SJCRH30 (cell line): ENCODE results near the gene LRRC71. TPM values are rescaled to one million over a fixed set of nuclear protein-coding genes. Genes with fewer than 3 reads are reported as not detected.

Experiments used
- DNase-seq, 2 experiments: peaks; one replicate each; pipeline ENCODE4 v3.0.0-alpha.2; 2015 to 2020
- H3K27ac ChIP-seq: fragments of 250-450 bp; sonication (Bioruptor Pico); 2 replicates; pipeline ENCODE4 v1.5.1; 2020; ENCODE audit warnings: mild to moderate bottlenecking, moderate library complexity
- H3K27me3 ChIP-seq: fragments of 250-450 bp; sonication (Bioruptor Pico); 2 replicates; pipeline ENCODE4 v1.5.1; 2020; ENCODE audit warnings: mild to moderate bottlenecking, moderate library complexity
- H3K36me3 ChIP-seq: fragments of 250-450 bp; sonication (Bioruptor Pico); 2 replicates; pipeline ENCODE4 v1.5.1; 2020; ENCODE audit warnings: mild to moderate bottlenecking, moderate library complexity
- H3K4me1 ChIP-seq: fragments of 250-450 bp; sonication (Bioruptor Pico); 2 replicates; pipeline ENCODE4 v1.5.1; 2020; ENCODE audit warnings: mild to moderate bottlenecking, moderate library complexity
- H3K4me3 ChIP-seq: fragments of 250-450 bp; sonication (Bioruptor Pico); 2 replicates; pipeline ENCODE4 v1.5.1; 2020; ENCODE audit warnings: mild to moderate bottlenecking, moderate library complexity
- H3K9me3 ChIP-seq: fragments of 250-450 bp; sonication (Bioruptor Pico); replicated peaks from 2 replicates; pipeline ENCODE4 v1.5.1; 2020; ENCODE audit warnings: mild to moderate bottlenecking, moderate library complexity
- total RNA-seq: library from RNA; depleted of rRNA; stranded (reverse); fragments of >200 nt; shearing (Covaris generic); gene quantifications from 2 replicates; pipeline ENCODE4 v1.2.3, GENCODE V29; 2014

LRRC71 gene
- total RNA-seq, 1 experiment from 2014 or later, result not detected

DNA sequence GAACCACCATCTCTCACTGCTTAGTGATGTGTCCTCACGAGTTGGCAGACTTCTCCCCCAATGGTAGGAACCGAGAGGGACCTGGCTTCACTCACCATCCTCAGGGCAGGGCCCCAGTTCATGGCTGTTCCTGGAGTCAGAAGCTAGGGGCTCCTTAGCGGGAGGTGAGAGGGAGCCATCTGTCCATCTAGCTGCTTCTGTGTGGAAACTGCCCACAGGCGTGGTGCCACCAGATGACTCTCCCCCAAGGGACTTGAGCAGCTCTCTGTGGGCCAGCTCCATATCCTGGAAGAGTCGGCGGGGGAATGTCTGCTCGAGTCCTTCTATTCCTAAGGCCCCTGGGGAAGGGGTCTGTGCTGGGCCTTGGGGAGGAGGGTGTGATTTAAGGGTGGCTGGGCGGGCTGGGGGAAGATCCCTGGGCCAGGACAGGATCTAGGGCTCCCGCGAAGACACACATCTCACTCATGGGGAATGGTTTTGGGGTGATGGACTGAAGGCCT is 16.3 kb downstream of the LRRC71 start:
- Histone ChIP-seq H3K36me3 (no peaks in the 10 kb centered on the region; the same call in 1 of the 2 replicates), H3K4me3 (no peak overlapping the region), H3K9me3 (no peaks in the 10 kb centered on the region), H3K4me1 (no peaks in the 10 kb centered on the region), H3K27me3 (no peaks in the 10 kb centered on the region), H3K27ac (no peak overlapping the region)
- DNase-seq, result no peak

DNA sequence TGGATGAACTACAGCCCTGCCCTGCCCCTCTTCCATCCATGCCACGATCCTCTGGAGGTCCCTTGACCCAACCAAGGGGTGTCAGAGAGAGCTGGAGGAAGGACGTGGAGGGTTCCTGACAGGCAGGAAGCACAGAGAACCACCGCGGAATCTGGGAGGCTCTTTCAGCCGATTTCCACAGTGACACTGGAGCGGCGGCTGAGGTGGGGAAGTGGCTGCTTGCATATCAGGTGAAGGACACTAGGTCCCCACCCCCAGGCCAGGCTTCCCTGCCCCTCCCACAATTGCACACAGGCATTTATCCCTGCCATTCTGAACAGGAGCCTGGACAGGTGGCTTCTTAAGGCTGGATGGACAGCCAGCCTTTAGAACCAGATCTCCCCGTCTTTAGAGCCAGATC is 17.5 kb downstream of the LRRC71 start:
- no peaks in the 10 kb centered on the region for H3K27me3 ChIP-seq
- H3K27ac ChIP-seq, result no peak overlapping the region
- H3K4me3 ChIP-seq, result no peak overlapping the region
- DNase-seq, result no peak
- H3K36me3 ChIP-seq, result no peaks in the 10 kb centered on the region; the same call in 1 of the 2 replicates
- no peaks in the 10 kb centered on the region for H3K9me3 ChIP-seq
- no peaks in the 10 kb centered on the region for H3K4me1 ChIP-seq

DNA sequence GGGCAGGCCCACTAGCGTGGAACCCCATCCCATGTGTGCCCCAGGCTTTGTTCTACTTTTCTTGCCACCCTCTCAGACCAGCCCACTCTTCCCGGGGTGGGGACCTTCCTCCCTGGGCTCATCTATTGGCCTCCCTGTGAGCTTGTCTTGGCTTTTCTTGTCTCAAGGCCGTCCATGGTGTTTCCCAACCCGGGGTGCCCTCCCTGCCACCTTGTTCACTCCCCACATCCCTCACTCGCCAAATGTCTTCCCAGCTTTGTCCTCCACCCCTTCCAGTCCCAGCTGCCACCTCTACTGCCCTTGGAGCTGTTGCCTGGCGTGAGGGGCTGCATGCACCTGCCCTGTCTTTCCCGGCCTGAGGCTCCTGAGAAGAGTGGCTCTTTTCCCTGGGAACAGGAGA is 18.4 kb downstream of the LRRC71 start:
- H3K27ac ChIP-seq, result no peak overlapping the region
- DNase-seq, result no peak
- no peaks in the 10 kb centered on the region for H3K9me3 ChIP-seq
- no peaks in the 10 kb centered on the region; the same call in 1 of the 2 replicates for H3K36me3 ChIP-seq
- H3K4me1 ChIP-seq, result no peaks in the 10 kb centered on the region
- H3K4me3 ChIP-seq, result no peak overlapping the region
- H3K27me3 ChIP-seq, result no peaks in the 10 kb centered on the region

DNA sequence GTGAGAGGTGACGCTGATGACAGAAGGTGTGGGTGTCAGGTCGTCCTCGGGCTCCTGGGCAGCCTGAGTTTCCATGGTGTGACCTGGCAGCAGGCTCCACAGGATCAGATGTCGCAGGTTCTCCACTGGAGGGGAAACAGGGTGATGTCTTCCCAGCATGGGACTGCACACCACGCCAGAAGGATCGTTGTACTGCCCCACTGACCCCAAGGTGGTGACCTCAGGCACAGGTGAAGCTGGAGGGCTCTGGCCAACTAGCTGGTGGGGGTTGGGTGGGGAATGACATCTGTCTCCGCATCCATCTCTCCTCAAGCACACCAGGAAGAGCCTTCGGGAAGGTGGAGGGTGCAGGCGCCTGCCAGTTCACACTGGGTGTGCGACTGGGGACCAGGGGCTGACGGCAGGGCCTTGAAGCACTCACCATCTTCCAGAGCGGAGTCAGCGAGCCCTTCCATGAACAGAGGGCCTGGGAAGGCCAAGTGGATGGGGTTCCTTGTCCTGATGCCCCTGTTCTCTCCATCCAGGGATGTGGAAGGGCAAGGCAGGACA is 19.4 kb downstream of the LRRC71 start:
- H3K36me3 ChIP-seq, result peaks cover 4% of the 10 kb centered on the region; the same call in 1 of the 2 replicates
- no peaks in the 10 kb centered on the region for H3K27me3 ChIP-seq
- no peak overlapping the region for H3K27ac ChIP-seq
- no peak overlapping the region for H3K4me3 ChIP-seq
- H3K4me1 ChIP-seq, result no peaks in the 10 kb centered on the region
- no peak for DNase-seq
- H3K9me3 ChIP-seq, result no peaks in the 10 kb centered on the region

DNA sequence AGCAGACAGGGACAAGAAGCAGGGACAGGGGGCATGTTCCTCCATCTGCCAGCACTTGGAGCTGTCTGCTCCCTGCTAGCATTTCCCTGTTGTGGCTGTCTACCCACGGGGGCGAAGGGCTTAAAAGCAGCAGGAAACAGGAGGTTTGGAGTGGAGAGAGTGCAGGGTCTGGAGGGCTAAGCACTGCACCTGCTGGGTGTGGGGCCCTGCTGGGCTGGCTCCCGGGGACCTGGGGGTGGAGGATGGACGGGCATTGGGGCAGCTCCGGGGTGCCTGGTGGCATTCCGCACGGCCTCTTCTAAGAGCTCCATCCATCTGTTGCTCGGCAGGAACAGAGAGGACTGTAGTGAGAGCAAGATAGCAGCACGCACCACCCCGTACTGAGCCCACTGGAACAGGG is 21.2 kb downstream of the LRRC71 start:
- no peaks in the 10 kb centered on the region for H3K9me3 ChIP-seq
- no peak for DNase-seq
- no peaks in the 10 kb centered on the region for H3K4me1 ChIP-seq
- no peaks in the 10 kb centered on the region for H3K27me3 ChIP-seq
- H3K36me3 ChIP-seq, result peaks cover 6% of the 10 kb centered on the region; the same call in 1 of the 2 replicates
- H3K27ac ChIP-seq, result no peak overlapping the region
- no peak overlapping the region for H3K4me3 ChIP-seq

DNA sequence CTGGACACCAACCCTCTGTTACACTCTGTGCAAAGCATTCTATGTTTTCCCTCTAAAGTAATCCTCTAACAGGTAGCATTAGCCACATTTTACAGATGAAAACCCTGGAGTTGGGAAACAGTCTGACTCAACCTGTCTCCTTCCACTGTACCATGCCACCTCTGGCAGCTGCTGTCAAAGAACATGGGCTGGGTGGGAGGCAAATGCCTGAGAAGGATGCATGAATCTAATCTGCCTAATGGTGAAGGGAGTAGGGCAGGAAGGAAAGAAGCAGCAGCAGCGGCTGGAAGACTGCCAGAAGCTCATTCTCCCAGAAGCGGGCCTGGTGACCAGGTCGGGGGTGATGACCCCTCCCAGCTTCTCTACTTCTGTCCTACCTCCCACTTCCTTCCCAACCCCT is 21.7 kb downstream of the LRRC71 start:
- H3K27ac ChIP-seq, result no peak overlapping the region
- no peaks in the 10 kb centered on the region for H3K27me3 ChIP-seq
- H3K36me3 ChIP-seq, result peaks cover 6% of the 10 kb centered on the region; the same call in 1 of the 2 replicates
- DNase-seq, result no peak
- H3K4me1 ChIP-seq, result no peaks in the 10 kb centered on the region
- no peak overlapping the region for H3K4me3 ChIP-seq
- H3K9me3 ChIP-seq, result no peaks in the 10 kb centered on the region

DNA sequence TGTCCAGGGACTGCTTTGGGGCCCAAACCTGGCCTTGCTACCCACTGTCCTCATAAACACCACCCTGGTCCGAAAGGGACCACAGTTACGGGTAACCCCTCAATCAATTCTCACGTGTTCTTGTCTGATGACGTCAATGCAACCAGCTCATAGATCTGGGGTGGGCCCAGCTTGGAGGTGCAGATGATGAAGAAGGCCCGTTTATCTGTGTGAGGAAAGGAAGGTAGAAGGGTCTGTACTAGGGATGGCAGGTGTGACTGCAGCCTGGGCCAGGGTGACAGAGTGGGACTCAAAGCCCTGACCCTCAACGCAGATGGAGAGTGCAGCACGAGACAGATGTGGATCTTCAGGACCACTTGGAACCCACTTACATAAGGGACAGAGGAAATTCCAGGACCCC is 22.1 kb downstream of the LRRC71 start:
- no peaks in the 10 kb centered on the region for H3K9me3 ChIP-seq
- H3K4me3 ChIP-seq, result no peak overlapping the region
- no peak overlapping the region for H3K27ac ChIP-seq
- H3K27me3 ChIP-seq, result no peaks in the 10 kb centered on the region
- H3K4me1 ChIP-seq, result no peaks in the 10 kb centered on the region
- DNase-seq, result no peak
- H3K36me3 ChIP-seq, result peaks cover 6% of the 10 kb centered on the region; the same call in 1 of the 2 replicates

DNA sequence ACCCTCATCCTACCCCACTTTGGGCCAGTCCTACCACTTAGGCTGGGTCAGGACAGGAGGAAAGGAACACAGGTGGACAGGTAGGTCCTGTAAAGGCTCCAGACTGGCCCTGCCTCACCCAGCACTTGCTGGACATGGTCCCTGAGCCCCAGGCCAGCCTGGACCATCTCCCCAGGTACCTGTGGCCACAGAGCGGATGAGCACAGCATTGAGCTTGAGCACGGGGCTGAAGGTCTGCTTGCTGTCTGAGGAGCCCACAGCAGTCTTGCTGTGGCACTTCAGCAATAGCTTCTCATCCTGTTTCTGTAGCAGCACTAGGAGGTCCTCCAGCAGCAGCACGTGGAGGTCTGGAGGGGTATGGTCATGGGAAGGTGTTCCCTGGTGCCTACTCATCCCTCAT is 23.3 kb downstream of the LRRC71 start:
- H3K36me3 ChIP-seq, result peaks cover 6% of the 10 kb centered on the region; the same call in 1 of the 2 replicates
- H3K4me3 ChIP-seq, result no peak overlapping the region
- DNase-seq, result no peak
- no peaks in the 10 kb centered on the region for H3K27me3 ChIP-seq
- H3K4me1 ChIP-seq, result no peaks in the 10 kb centered on the region
- H3K9me3 ChIP-seq, result no peaks in the 10 kb centered on the region
- H3K27ac ChIP-seq, result no peak overlapping the region

DNA sequence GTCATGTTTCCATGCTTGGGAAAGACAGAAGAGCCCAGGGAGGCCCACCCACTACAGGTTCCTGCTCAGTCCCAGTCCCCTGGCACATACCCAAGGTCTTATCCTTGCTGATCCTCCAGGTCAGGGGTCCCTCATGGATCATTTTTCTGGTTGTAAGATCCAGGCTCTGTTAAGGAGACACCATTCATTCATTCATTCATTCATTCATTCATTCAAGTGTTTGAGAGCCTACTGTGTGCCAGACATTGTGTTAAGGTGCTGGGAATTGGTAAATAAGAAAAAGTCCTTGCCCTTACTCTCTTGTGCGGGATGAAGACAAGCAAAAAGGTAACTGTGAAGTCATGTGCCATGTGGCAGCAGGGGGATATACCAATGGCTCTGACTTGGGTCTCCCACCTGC is 23.8 kb downstream of the LRRC71 start:
- Histone ChIP-seq H3K27me3 (no peaks in the 10 kb centered on the region), H3K36me3 (peaks cover 6% of the 10 kb centered on the region; the same call in 1 of the 2 replicates), H3K4me1 (no peaks in the 10 kb centered on the region), H3K27ac (no peak overlapping the region), H3K4me3 (no peak overlapping the region), H3K9me3 (no peaks in the 10 kb centered on the region)
- no peak for DNase-seq

DNA sequence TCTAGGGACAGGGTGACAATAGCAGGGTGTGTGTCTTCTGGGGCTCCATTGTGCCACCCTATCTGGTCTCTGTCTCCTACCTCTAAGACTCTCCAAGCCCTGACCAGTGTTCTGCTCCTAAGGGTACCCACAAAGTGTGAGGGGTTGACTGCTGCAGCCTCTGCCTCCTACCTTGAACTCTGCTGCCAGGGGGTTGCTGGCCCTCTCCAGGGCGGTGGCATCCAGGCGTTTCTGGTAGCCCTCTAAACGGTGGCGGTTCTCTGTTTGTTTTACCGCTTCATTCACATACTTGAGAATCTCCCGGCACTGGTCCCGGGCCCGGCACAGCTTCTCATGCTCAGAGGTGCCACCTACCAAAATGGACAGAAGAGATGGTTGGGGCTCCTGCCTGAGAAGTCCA is 24.4 kb downstream of the LRRC71 start:
- peaks cover 6% of the 10 kb centered on the region; the same call in 1 of the 2 replicates for H3K36me3 ChIP-seq

DNA sequence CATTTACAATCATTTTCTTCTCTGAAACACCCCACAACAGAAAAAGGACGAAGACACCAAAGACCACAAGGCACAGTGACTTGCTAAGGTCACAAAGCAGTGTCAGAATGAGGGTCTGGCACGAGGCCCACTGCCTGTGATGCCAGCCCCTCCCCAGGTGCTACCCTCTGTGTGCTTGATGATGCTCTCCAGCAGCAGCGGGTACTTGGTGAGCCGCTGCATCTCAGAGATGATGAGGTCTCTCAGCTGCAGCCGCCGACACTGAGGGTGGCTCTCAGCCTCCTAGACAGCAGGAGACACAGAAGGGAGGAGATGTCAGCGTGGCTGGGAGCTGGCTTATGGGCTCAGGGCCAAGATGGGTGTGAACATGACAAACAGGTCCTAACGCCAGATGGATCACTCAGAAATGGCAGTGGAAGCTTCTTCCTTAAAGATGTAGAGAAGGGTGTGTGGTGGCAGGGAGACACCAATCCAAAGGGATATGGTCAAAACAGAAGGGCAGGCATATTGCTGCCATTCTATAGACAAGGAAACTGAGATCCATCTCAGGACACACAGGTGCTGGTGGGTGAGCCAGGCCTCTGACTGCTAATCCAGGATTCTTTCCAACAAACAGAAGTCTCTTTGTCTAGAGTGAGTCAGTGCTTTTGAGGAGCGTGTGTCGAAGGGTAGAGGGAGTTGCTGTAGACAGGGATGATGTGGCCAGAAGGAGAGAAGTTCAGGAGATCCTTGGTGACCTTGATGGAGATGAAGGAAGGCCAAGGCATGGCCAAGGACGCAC is 25.6 kb downstream of the LRRC71 start:
- Histone ChIP-seq H3K27ac (no peak overlapping the region), H3K9me3 (no peaks in the 10 kb centered on the region), H3K36me3 (peaks cover 8% of the 10 kb centered on the region), H3K4me1 (no peaks in the 10 kb centered on the region), H3K27me3 (no peaks in the 10 kb centered on the region), H3K4me3 (no peak overlapping the region)
- DNase-seq, result no peak

More for the DNA sequence above, 24.4 kb downstream of the LRRC71 start:
- H3K9me3 ChIP-seq, result no peaks in the 10 kb centered on the region
- no peaks in the 10 kb centered on the region for H3K4me1 ChIP-seq
- no peaks in the 10 kb centered on the region for H3K27me3 ChIP-seq
- no peak overlapping the region for H3K27ac ChIP-seq
- no peak for DNase-seq
- H3K4me3 ChIP-seq, result no peak overlapping the region

DNA sequence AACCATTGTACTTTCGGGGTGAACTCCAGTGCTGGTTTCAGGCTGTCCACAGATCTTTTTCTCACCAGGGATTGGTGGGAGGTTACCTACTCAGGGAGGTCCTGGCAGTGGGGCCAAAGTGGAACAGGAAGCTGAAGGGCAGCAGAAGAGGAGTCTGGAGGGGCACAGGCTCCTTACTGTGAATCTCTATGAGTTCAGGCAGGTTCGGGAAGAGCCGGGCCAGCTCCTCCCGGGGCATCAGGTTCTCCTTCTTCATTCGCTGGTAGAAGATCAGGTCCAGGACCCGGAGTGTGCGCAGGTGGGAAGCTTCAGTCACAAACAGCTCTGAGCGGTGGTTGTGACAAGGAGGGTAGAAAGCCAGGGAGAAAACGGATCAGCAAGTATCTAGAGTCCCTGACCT is 26.7 kb downstream of the LRRC71 start:
- Histone ChIP-seq H3K9me3 (no peaks in the 10 kb centered on the region), H3K4me1 (no peaks in the 10 kb centered on the region), H3K27me3 (no peaks in the 10 kb centered on the region), H3K4me3 (no peak overlapping the region), H3K27ac (no peak overlapping the region), H3K36me3 (peaks cover 12% of the 10 kb centered on the region)
- DNase-seq, result no peak

DNA sequence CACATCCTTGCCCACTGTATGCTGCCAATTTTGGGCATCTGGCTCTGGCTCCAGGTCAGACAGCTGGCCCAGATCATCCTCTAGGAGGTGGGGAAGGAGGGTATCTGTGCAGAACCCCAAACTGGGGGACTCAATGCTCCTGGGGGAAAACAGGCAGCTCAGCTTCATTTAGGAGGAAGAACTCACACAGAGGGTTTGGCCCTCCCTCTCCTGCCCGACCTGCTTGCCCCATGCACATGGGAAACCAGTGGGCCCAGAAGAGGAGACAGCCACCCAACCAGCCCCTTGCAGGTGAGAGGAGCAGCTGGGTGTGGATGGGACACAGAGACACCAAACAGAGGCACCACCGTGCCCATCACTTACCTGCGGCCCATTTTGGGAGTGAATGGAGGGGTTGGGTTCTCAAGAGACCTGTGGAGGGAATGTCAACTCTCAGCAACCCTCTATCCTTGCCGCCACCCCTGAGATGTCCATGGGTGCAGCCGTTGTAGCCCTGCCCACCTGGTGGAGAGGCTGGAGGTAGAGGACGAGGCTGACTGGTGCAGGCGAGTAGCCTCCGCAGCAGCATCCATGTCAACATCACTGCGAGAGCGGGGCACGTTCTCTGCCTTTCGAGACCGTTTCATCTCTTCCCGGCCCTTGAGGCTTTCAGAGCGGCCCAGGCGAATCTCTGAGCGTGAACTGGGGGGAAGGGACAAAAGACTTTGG is 27.5 kb downstream of the LRRC71 start:
- Histone ChIP-seq H3K27me3 (no peaks in the 10 kb centered on the region), H3K36me3 (peaks cover 12% of the 10 kb centered on the region), H3K4me1 (no peaks in the 10 kb centered on the region), H3K9me3 (no peaks in the 10 kb centered on the region), H3K4me3 (no peak overlapping the region), H3K27ac (no peak overlapping the region)
- no peak for DNase-seq

DNA sequence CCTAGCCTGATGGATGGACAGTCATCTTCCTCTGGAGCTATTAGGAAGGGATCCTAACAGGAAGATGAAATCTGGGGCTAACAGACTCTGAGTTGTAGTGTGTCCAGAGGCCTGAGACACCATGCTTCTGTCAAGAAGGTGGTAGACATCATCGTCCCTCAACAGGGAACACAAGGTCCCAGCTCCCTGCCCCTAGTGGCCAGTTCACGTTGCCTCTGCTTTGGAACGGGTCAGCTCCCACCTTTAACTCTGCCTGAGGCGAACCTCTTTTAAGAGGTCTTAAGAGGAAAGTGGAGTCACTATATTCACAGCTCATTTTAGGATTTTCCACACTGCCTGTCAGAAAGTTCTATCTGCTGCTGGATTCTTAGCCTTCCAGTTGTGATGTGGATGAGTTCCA is 28.3 kb downstream of the LRRC71 start:
- Histone ChIP-seq H3K4me1 (no peaks in the 10 kb centered on the region), H3K27me3 (no peaks in the 10 kb centered on the region), H3K36me3 (peaks cover 15% of the 10 kb centered on the region), H3K27ac (no peak overlapping the region), H3K9me3 (no peaks in the 10 kb centered on the region), H3K4me3 (no peak overlapping the region)
- no peak for DNase-seq

DNA sequence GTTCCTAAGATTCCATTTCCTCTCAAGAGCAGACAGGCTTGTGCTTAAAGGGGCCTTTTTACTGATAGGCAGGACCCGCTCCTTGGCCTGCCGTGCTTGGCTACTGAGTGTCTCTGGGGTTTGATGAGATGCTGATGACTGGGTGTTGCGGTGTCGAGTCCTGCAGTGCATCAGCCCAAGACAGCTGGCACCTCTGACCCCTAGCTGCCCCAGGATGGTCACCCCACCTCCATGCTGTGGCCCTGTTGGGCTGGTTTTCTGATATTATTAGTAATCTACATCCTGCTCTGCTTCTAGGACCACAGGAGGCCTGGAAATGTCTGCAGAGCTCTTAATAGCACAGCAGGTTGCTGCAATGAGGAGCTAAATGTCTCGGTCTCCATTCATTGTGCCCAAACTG is 28.7 kb downstream of the LRRC71 start:
- Histone ChIP-seq H3K4me1 (no peaks in the 10 kb centered on the region), H3K27ac (no peak overlapping the region), H3K27me3 (no peaks in the 10 kb centered on the region), H3K4me3 (no peak overlapping the region), H3K9me3 (no peaks in the 10 kb centered on the region), H3K36me3 (peaks cover 16% of the 10 kb centered on the region)
- no peak for DNase-seq
